Erythroblast (primary cell): ENCODE data around the gene AMOTL1.

Experiments
- GATA1 ChIP-seq: IDR thresholded peaks from 2 replicates; pipeline ENCODE4 v1.6.1; 2011; ENCODE audit warnings: low read depth, mild to moderate bottlenecking, control low read depth, low read length, moderate library complexity
- POLR2A ChIP-seq: IDR thresholded peaks from 2 replicates; pipeline ENCODE4 v1.6.1; 2011; ENCODE audit warnings: mild to moderate bottlenecking, low read length

- no peak for TF ChIP-seq POLR2A
- no peak for TF ChIP-seq GATA1
Measured at GRCh38 chr11:94781837-94782236, 13.7 kb downstream of the AMOTL1 start.
